Epidermal melanocyte (primary cell): ENCODE measurements around the gene FNDC4.
"Not testable (repeated sequence)": the region's sequence is repeated elsewhere in the genome, so short reads cannot be mapped to it uniquely, and the experiment has no call there.

Experiments used
- DNase-seq: peaks from one replicate; pipeline ENCODE4 v3.0.0; 2011; ENCODE audit warnings: low spot score; ENCODE audit not compliant: insufficient read length

The FNDC4 gene, protein sequence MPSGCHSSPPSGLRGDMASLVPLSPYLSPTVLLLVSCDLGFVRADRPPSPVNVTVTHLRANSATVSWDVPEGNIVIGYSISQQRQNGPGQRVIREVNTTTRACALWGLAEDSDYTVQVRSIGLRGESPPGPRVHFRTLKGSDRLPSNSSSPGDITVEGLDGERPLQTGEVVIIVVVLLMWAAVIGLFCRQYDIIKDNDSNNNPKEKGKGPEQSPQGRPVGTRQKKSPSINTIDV

DNA sequence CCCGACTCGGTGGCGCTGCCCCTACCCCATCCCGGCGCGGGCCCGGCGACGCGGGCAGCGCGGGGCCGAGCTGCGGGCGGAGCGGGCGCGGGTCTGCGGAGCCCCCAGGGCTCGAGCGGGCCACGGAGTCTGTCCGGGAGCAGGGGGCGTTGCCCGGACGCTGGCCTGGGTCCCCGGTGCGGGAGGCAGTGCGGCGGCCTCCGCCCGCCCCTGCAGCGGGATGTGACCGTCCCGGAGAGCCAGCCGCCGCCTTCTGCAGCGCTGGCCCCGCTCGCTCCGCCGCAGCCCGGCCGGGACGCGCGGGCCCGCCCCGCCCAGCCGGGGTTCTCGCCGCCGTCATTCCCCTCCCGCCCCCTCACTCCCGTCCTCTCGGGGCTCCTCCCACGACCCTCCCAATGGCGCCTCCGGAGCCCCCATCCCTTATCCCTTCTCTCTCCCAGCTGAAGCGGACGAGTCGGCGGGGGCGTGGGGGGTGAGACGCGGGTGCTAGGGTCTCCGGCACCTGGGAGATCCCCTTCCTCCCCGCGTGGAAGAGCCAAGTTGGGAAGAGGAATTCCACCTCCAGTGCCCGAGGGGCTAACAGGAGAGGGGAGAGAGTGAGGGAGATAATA lies at the start of gene FNDC4:
Gene FNDC4, minus strand, starts transcription at position 257 of the 611 bp plus-strand sequence. CDS start 521 bp downstream, outside the sequence.
- no peak for DNase-seq

DNA sequence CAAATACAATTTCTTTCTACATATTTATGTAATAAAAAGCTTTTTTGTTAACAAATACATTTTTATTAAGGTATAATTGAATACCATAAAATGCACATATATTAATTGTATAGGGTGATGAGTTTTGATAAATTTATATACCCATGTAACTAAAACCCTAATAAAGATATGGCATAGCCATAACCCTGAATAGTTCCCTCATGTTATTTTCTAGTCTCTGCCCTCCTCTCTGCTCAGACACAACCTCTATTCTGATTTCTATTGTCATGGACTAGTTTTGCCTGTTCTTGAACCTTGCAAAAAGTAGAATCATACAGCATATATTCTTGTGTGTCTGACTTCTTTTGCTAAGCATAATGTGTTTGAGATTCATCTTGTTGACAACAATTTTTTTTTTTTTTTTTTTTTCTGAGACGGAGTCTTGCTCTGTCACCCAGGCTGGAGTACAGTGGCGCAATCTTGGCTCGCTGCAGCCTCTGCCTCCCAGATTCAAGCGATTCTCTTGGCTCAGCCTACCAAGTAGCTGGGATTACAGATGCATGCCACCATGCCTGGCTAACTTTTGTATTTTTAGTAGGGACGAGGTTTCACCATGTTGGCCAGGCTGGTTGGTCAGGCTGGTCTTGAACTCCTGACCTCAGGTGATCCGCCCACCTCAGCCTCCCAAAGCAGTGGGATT lies 49.3 kb upstream of the FNDC4 start:
- DNase-seq = no peak

DNA sequence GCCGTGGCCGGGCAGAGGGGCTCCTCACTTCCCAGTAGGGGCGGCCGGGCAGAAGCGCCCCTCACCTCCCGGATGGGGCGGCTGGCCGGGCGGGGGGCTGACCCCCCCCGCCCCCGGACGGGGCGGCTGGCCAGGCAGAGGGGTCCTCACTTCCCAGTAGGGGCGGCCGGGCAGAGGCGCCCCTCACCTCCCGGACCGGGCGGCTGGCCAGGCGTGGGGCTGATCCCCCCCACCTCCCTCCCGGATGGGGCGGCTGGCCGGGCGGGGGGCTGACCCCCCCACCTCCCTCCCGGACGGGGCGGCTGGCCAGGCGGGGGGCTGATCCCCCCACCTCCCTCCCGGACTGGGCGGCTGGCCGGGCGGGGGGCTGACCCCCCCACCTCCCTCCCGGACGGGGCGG lies 44.6 kb upstream of the FNDC4 start:
- not testable (repeated sequence) for DNase-seq

DNA sequence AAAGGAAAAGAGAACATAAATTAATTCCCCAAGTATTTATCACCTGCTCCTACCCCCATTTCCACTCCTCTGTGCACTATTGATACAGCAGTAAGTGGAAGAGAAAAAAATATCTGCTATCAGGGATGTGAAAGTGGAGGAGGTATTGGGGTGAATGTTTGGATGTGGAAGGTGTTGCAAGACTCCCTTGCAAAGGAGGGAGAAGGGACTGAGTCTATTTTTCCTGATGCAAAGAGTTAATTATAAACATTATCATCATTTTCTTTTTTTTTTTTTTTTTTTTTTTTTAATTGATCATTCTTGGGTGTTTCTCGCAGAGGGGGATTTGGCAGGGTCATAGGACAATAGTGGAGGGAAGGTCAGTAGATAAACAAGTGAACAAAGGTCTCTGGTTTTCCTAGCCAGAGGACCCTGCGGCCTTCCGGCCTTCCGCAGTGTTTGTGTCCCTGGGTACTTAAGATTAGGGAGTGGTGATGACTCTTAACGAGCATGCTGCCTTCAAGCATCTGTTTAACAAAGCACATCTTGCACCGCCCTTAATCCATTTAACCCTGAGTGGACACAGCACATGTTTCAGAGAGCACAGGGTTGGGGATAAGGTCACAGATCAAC lies 43.9 kb upstream of the FNDC4 start:
- not testable (repeated sequence) for DNase-seq

DNA sequence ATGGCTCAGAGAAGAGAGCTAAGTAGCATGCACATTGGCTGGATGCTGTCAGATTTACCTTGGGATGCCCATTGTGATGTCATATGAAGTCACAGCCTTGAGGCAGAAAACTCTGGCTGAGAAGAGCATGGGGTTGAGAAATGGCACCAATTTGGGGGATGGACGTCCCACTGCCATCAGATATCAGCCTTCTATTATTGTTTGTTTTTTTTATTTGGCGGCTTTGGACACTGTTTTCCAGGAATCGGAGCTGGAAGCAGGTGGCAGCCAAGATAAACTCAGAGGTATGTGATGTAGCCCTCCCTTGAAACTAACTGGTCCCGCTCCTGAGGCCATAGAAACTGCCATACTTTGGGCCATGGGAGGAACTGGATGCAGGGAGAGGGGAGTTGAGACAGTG lies 42.3 kb upstream of the FNDC4 start:
- DNase-seq = no peak

DNA sequence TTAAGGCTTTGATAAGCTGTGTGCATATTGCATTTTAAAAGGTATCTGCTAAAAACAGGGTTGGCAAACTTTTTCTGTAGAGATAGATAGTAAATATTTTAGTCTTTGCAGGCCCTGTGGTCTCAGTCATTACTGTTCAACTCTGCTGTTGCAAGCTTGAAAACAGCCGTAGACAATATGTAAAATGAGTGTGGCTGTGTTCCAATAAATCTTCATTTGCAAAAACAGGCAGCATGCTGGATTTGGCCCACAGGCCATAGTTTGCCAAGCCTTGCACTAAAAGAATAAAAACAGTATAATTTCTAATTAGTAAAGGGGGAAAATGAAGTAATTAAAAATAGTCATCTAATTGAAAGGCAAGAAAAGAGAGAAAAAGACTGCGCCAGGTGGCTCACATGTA lies 37.0 kb upstream of the FNDC4 start:
- DNase-seq = no peak

DNA sequence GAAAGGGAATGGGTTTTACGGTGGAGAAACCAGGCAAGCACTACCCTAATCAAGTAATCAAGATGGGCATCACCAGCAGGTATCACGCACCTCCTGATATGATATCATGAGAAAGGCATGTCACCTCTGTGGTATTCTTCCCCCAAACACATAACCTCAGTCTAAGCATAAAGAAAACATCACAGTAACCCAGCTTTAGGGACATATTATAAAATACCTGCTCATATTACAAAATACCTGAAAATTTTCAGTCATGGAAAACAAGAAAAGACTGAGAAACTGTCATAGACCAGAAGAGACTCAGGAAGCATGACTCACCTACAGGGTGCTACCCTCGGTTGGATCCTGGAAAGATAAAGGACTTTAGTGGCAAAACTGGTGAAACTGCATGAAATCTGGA lies 32.2 kb upstream of the FNDC4 start:
- no peak for DNase-seq

DNA sequence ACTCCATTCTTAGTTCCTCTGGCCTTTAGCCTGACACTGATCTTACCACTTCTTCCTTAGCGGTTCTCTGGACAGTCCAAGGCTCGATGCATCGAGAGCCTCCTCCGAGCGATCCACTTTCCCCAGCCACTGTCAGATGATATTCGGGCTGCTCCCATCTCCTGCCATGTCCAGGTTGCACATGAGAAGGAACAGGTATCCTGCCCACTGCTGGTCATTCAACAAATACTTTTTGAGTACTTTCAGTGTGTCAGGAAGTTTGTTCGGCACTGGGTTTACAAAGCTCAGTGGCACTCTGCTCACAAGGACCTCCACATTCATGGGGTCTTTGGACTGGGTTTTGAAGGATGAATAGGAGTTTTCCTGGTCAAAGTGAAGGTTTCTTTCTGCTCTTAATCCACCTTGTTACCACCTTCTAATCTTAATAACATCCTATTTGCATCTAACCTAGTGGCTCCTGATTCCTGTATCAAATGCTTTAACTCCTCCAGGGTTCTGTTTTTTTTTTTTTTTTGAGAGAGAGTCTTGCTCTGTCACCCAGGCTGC lies 27.5 kb upstream of the FNDC4 start:
- DNase-seq = no peak

DNA sequence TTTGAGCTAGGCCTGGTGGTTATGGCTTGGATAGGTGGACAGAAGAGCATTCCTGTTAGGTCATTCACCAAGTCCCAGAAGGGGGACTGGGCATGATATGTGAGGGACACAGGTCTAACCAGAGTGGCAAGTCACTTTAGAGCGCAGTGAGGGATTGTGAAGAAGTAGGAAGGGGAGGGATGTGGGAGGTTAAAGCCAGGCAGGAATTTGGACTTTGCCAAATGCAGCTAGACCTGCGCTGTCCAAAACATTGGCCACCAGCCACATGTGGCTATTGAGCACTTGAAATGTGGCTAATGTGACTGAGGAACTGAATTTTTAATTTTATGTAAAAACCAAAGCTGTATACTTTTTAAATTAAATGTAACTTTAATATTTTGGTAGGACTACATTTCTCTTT lies 25.3 kb upstream of the FNDC4 start:
- no peak for DNase-seq

DNA sequence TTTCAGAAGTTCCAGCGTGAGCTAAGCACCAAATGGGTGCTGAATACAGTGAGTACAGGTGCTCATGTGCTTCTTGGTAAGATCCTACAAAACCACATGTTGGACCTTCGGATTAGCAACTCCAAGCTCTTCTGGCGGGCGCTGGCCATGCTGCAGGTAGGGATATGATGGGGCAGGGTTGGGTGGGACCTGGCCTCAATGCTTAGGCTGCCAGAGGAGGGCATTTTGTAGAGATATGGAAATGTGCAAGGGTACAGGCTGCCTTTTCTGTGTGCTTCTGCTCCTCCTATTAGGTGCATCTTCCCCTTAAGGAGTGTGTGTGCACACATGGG lies 23.7 kb upstream of the FNDC4 start:
- no peak for DNase-seq

DNA sequence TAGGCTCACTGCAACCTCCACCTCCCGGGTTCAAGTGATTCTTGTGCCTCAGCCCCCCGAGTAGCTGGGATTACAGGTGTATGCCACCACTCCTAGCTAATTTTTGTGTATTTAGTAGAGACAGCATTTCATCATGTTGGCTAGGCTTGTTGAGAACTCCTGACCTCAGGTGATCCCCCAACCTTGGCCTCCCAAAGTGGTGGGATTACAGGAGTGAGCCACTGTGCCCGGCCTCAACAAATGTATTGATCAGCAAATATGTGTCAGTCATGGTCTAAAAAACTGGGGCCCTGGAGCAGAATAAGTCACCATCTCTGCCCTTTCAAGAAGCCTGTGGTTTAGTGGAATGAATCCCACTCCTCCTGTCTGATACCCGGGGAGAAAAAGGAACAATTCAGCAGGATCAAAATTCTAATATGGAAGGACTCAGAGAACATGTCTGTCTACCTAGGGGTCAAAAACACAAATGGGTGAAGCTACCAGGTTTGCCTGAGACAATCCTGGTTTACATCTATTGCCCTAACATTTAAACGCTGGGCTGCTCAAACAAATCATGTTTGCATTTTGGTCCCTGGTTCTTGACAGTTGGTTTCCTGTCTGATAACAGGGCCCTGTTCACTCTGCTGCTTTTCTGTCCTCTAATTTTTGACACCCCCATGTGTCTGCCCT lies 23.2 kb upstream of the FNDC4 start:
- no peak for DNase-seq

DNA sequence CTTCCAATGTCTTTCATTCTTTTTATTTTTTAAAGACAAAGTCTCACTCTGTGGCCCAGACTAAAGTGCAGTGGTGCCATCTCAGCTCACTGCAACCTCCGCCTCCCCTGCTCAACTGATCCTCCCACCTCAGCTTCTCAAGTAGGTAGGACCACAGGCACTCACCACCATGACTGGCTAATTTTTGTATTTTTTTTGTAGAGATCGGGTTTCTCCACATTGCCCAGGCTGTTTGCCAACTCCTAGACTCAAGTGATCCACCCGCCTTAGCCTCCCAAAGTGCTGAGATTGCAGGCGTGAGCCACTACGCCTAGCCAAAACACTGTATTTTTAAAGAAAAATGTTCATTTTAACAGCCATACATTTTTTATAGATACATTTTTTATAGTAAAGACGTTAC lies 14.3 kb upstream of the FNDC4 start:
- DNase-seq = no peak

DNA sequence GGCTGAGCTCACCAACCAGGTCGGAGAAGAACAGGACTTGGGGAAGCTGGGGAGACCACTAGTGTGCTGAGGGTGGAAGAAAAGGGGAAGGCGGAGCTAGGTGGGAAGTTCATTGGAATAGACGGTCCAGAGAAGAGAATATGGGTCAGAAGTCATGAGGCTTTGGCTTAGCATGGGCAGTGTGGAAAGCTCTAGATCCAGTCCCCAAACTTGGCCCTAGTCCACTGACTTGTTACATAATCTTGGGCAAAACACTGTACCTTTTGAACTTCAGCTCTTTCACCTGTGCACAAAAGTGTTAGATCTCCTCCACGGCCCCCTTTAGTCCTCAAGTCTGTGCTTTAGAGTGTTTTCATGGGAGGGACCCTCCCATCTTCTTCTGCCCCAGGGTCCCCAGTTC lies 12.3 kb upstream of the FNDC4 start:
- no peak for DNase-seq

DNA sequence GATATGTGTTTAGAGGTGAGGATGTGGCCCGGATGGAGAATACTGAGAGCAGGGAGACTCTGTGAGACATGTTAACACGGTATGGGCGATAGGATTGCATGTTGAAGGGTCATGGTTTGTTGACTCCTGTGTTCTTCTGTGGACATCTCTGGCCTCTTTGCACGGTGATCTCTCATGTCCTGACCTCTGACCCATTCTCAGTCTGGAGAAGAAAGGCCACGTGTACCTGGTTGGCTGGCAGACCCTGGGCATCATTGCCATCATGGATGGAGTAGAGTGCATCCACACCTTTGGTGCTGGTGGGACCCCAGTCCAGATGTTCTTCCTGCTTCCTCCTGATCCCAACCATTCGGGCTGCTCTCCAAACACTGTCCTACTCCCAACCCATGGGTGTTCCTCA lies 11.6 kb upstream of the FNDC4 start:
- no peak for DNase-seq

DNA sequence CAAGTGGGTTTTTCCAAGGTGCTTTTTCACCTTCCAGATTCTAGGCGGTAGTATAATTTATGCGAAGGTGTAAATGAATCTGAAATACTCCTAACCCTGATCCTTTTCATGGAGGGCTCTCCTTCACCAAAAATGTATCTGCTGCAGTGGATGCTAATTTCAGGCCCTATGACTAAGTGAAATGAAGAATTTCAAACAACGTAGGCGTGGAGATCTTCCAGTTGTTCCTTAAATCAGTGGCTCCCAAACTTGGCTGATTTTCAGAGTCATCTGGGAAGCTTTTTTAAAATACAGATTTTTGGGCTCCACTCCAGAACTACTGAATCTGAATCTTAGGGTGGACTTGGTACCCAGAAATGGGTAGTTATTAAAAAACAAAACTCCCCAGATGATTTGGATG lies 7.1 kb upstream of the FNDC4 start:
- DNase-seq = no peak

DNA sequence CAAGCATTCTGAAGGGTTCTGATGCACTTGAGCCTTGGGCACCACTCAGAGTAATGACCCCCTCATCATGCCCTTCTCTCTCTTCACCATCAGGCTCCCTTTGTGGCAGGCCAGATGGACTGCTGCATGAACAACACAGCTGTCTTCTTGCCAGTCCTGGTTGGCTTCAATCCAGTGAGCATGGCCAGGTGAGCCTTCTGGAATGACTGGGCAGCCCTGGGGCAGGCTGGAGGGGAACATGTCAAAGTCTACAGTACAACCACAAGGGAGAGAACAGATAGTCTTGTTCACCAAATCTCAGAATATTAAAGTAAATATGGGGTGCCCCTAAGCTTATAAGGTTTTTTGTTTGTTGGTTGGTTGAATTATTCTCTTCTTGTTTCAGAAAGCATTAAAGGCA lies 6.0 kb upstream of the FNDC4 start:
- DNase-seq = no peak

DNA sequence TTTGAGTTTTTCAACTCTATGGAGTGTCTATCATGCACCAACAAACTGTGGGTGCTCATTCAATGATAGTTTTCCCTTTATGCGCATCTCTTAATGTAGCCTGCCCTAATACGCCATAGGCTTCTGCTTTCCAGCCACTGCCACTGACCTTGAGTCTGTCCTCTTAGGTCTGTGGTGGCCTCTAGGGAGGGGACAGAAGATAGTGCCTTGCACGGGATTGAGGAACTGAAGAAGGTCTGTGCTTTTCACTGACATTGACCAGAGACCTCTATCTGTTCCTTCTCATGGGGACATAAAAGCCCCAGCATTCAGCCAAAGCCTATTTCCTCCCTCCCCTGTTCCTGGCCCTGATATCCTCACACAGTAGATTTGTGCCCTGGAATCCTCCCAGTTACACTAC lies 4.0 kb upstream of the FNDC4 start:
- no peak for DNase-seq

DNA sequence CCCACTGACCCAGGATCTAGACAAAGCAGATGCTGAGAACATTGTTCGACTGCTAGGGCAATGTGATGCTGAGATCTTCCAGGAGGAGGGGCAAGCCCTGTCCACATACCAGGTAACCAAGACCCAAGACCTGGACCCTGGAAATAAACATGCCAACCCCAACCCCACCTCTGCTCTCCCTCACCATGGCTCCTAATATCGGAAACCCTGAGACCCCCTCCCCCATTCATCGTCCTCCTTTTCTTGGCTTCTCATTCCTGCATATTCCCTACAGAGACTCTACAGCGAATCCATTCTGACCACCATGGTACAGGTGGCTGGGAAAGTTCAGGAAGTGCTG lies 2.3 kb upstream of the FNDC4 start:
- DNase-seq = no peak

DNA sequence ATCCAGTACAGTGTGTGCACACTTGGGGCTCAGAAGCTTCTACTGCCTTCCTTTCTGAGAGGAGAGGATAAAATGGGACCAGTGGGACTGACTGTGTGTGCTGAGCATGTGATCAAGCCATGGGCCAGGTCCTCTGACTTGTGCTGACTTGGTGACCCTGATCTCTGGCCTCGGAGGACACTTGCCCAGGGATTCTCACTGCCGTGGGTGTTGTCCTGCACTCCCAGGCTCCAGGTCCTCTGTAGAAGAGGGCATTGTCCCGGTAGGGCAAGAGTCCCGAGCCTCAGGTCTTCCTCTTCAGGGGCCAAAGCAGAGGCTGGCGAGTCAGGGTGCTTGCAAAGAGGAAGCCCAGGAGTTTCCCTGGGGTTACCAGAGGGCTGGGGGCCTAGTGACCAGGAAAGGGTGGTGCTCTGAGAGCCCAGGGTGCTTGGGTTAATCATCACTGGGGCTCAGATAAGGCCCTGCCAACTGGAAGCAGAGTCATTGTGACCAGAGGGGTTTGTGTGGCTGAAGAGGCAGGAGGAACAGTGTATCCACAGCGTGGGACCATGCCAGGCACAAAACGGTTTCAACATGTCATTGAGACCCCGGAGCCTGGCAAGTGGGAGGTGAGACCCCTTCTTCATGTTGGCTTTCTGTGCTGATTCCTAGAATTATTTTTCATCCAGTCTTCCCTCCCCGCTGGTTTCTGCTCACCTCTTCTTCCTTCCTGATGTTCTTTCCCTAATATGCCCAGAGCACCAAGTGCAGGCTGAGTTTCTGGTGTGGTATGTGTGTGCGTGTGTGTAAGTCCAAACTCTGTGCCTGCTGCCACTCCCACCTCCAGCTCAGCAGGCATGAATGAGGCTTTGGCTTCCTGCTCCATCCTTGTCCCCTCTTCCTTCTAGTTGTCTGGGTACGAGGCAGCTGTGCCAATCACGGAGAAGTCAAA lies 1.6 kb upstream of the FNDC4 start, which contains the start of gene GCKR:
Gene GCKR, plus strand, starts transcription at position 483 of the 931 bp plus-strand sequence. Its CDS starts 66 bp downstream, at position 549.
- no peak for DNase-seq

DNA sequence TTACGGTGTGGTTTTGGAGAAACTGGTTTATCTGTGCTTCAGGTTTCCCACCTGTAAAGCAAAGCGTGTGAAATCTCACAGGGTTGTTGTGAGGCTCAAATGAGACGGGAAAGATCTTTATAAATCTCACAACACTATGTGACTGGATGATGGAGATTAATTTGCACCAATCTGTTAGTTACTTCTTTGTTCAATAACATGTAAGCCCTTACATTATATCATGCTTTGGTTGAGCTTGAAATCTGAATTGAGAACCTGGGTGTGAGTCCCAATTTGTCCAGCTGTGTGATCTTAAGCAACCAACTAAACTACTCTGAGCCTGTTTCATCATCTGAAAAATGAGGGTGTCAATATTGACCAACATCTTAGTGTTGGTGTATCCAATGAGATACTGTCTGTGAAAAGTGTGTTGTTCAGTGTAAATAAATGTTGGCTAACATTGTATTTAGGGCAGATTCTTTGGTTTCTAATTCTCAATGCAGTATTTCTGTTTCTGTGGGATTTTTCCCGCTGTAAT lies 898 bp upstream of the FNDC4 start:
- no peak for DNase-seq
